HepG2 (cell line): ENCODE results near the gene CEP76.
"Not testable (repeated sequence)": the region's sequence is repeated elsewhere in the genome, so short reads cannot be mapped to it uniquely, and the experiment has no call there.

Source experiments
- CHD2 ChIP-seq: IDR thresholded peaks from 2 replicates; pipeline ENCODE4 v1.6.1; 2011; ENCODE audit warnings: low read depth, low read length, improper control_type of control experiment
- FOXM1 ChIP-seq: sonication (generic); formaldehyde crosslinking; IDR thresholded peaks from 2 replicates; pipeline ENCODE4 v1.5.0; 2020; ENCODE audit warnings: missing genetic modification reagents
- MXD1 ChIP-seq: sonication (generic); formaldehyde crosslinking; IDR thresholded peaks from 2 replicates; pipeline ENCODE4 v1.4.0; 2020; ENCODE audit warnings: mild to moderate bottlenecking, missing genetic modification reagents
- NCOA1 ChIP-seq: sonication (generic); formaldehyde crosslinking; IDR thresholded peaks from 2 replicates; pipeline ENCODE4 v1.9.0; 2021; ENCODE audit warnings: missing genetic modification reagents
- PHB2 ChIP-seq: fragments of 450-650 bp; IDR thresholded peaks from 2 replicates; pipeline ENCODE4 v1.6.1; 2018; ENCODE audit not compliant: partially characterized antibody
- SALL2 ChIP-seq: sonication (generic); formaldehyde crosslinking; IDR thresholded peaks from 2 replicates; pipeline ENCODE4 v1.8.1; 2023; ENCODE audit warnings: mild to moderate bottlenecking, missing genetic modification reagents, inconsistent platforms
- ZBTB4 ChIP-seq: sonication (generic); formaldehyde crosslinking; IDR thresholded peaks from 2 replicates; pipeline ENCODE4 v1.4.0; 2020; ENCODE audit warnings: missing genetic modification reagents, mild to moderate bottlenecking, borderline replicate concordance
- ZNF407 ChIP-seq: sonication (generic); formaldehyde crosslinking; IDR thresholded peaks from one replicate; pipeline ENCODE4 v1.5.1; 2020; ENCODE audit warnings: mild to moderate bottlenecking, missing genetic modification reagents; ENCODE audit errors: not compliant biosample characterization

- not testable (repeated sequence) for TF ChIP-seq ZNF407; CHD2; NCOA1; SALL2; PHB2; FOXM1 (CRISPR knock-in tag); MXD1 (CRISPR knock-in tag); ZBTB4 (CRISPR knock-in tag)
Measured at GRCh38 chr18:12627199-12627598, 75.3 kb downstream of the CEP76 start.
